ENCODE data around the gene DDX28.
"Not testable (repeated sequence)": the region's sequence is repeated elsewhere in the genome, so short reads cannot be mapped to it uniquely, and the experiment has no call there.

DDX28 gene

GRCh38 chr16:68041783-68042182, 18.8 kb upstream of the DDX28 start:
- no peak for DNase-seq
- in situ Hi-C loops (cut with HindIII; ENCODE audit: low pct_ligation_motif_present, low pct_unique_long_range_greater_than_20kb, low sequenced_read_pairs), result no loop called here

- in situ Hi-C loops (cut with HindIII; ENCODE audit: low pct_ligation_motif_present, low pct_unique_long_range_greater_than_20kb, low sequenced_read_pairs), result no loop called here
- DNase-seq, result peak; percentile 73
Observed at GRCh38 chr16:68040506-68041288, 17.7 kb upstream of the DDX28 start.

- in situ Hi-C loops (cut with HindIII; ENCODE audit: low pct_ligation_motif_present, low pct_unique_long_range_greater_than_20kb, low sequenced_read_pairs), result no loop called here
- DNase-seq, result no peak
Observed at GRCh38 chr16:68037841-68038597, 15.0 kb upstream of the DDX28 start.

- no peak for DNase-seq
- in situ Hi-C loops (cut with HindIII; ENCODE audit: low pct_ligation_motif_present, low pct_unique_long_range_greater_than_20kb, low sequenced_read_pairs), result no loop called here
Observed at GRCh38 chr16:68035227-68035626, 12.2 kb upstream of the DDX28 start.

- DNase-seq, result no peak
- in situ Hi-C loops (cut with HindIII; ENCODE audit: low pct_ligation_motif_present, low pct_unique_long_range_greater_than_20kb, low sequenced_read_pairs), result no loop called here
Observed at GRCh38 chr16:68033101-68033500, 10.1 kb upstream of the DDX28 start.

GRCh38 chr16:68031951-68032350, 8.9 kb upstream of the DDX28 start:
- in situ Hi-C loops (cut with HindIII; ENCODE audit: low pct_ligation_motif_present, low pct_unique_long_range_greater_than_20kb, low sequenced_read_pairs), result no loop called here
- no peak for DNase-seq

- in situ Hi-C loops (cut with HindIII; ENCODE audit: low pct_ligation_motif_present, low pct_unique_long_range_greater_than_20kb, low sequenced_read_pairs), result not testable (repeated sequence)
- peak; percentile 46 for DNase-seq
Observed at GRCh38 chr16:68030108-68030507, 7.1 kb upstream of the DDX28 start.

- in situ Hi-C loops (cut with HindIII; ENCODE audit: low pct_ligation_motif_present, low pct_unique_long_range_greater_than_20kb, low sequenced_read_pairs), result no loop called here
- no peak for DNase-seq
Observed at GRCh38 chr16:68028996-68029395, 6.0 kb upstream of the DDX28 start.

- in situ Hi-C loops (cut with HindIII; ENCODE audit: low pct_ligation_motif_present, low pct_unique_long_range_greater_than_20kb, low sequenced_read_pairs), result no loop called here
Observed at GRCh38 chr16:68022278-68022727, 729 bp downstream of the DDX28 start.

GRCh38 chr16:68021490-68021889, 1.5 kb downstream of the DDX28 start:
- DNase-seq, result no peak
- in situ Hi-C loops (cut with HindIII; ENCODE audit: low pct_ligation_motif_present, low pct_unique_long_range_greater_than_20kb, low sequenced_read_pairs), result no loop called here

More at GRCh38 chr16:68022278-68022727, 729 bp downstream of the DDX28 start:
- DNase-seq, result no peak

- in situ Hi-C loops (cut with HindIII; ENCODE audit: low pct_ligation_motif_present, low pct_unique_long_range_greater_than_20kb, low sequenced_read_pairs), result no loop called here
- DNase-seq, result no peak
Observed at GRCh38 chr16:68019167-68019680, 3.8 kb downstream of the DDX28 start.

- in situ Hi-C loops (cut with HindIII; ENCODE audit: low pct_ligation_motif_present, low pct_unique_long_range_greater_than_20kb, low sequenced_read_pairs), result no loop called here
- DNase-seq, result no peak
Observed at GRCh38 chr16:68015681-68016080, 7.4 kb downstream of the DDX28 start, which contains the start of gene DPEP2NB. DPEP2NB (minus strand) TSS chr16:68015911; CDS start chr16:68015770, 141 bp downstream.

GRCh38 chr16:68013440-68013839, 9.6 kb downstream of the DDX28 start:
- in situ Hi-C loops (cut with HindIII; ENCODE audit: low pct_ligation_motif_present, low pct_unique_long_range_greater_than_20kb, low sequenced_read_pairs), result no loop called here
- no peak for DNase-seq

- in situ Hi-C loops (cut with HindIII; ENCODE audit: low pct_ligation_motif_present, low pct_unique_long_range_greater_than_20kb, low sequenced_read_pairs); DNase-seq: not testable (repeated sequence)
Observed at GRCh38 chr16:68009872-68010271, 13.2 kb downstream of the DDX28 start.

- in situ Hi-C loops (cut with HindIII; ENCODE audit: low pct_ligation_motif_present, low pct_unique_long_range_greater_than_20kb, low sequenced_read_pairs), result no loop called here
- no peak for DNase-seq
Observed at GRCh38 chr16:68009157-68009735, 13.8 kb downstream of the DDX28 start.

- DNase-seq, result no peak
- in situ Hi-C loops (cut with HindIII; ENCODE audit: low pct_ligation_motif_present, low pct_unique_long_range_greater_than_20kb, low sequenced_read_pairs), result no loop called here
Observed at GRCh38 chr16:68005786-68006286, 17.2 kb downstream of the DDX28 start.

GRCh38 chr16:68005211-68005610, 17.8 kb downstream of the DDX28 start:
- in situ Hi-C loops (cut with HindIII; ENCODE audit: low pct_ligation_motif_present, low pct_unique_long_range_greater_than_20kb, low sequenced_read_pairs), result no loop called here

GRCh38 chr16:68003031-68003430, 20.0 kb downstream of the DDX28 start:
- in situ Hi-C loops (cut with HindIII; ENCODE audit: low pct_ligation_motif_present, low pct_unique_long_range_greater_than_20kb, low sequenced_read_pairs), result no loop called here
- DNase-seq, result no peak

More at GRCh38 chr16:68005211-68005610, 17.8 kb downstream of the DDX28 start:
- DNase-seq, result no peak

GRCh38 chr16:68000450-68000849, 22.6 kb downstream of the DDX28 start:
- DNase-seq, result no peak
- in situ Hi-C loops (cut with HindIII; ENCODE audit: low pct_ligation_motif_present, low pct_unique_long_range_greater_than_20kb, low sequenced_read_pairs), result no loop called here

Measured in ACHN (cell line).